Erythroblast (primary cell): Measurements from ENCODE around the gene PTPN1.

Experiments
- GATA1 ChIP-seq: IDR thresholded peaks from 2 replicates; pipeline ENCODE4 v1.6.1; 2011; ENCODE audit warnings: low read depth, mild to moderate bottlenecking, control low read depth, low read length, moderate library complexity
- POLR2A ChIP-seq: IDR thresholded peaks from 2 replicates; pipeline ENCODE4 v1.6.1; 2011; ENCODE audit warnings: mild to moderate bottlenecking, low read length

- TF ChIP-seq POLR2A (no peak), GATA1 (no peak)
These were observed 25.8 kb upstream of the PTPN1 start for GRCh38 chr20:50484271-50484976.
